Occipital lobe (tissue), 1 donor: ENCODE measurements around the gene HSPA13. TPM values are rescaled to one million over a fixed set of nuclear protein-coding genes. Genes with fewer than 3 reads are reported as not detected.

ENCODE experiments used
- total RNA-seq: library from RNA; depleted of rRNA; stranded (reverse); fragments of >200 nt; gene quantifications from one replicate; pipeline ENCODE4 v1.2.3, GENCODE V29; 2014

Gene HSPA13
- total RNA-seq, 1 donor from 2014 or later = 209 TPM

Other genes starting within 250 kb of the HSPA13 start
- gene LIPI, start 172.2 kb downstream of the HSPA13 start, total RNA-seq = not detected
- 16.2 TPM for gene RBM11, start 167.0 kb downstream of the HSPA13 start, total RNA-seq
- gene SAMSN1, start 163.2 kb upstream of the HSPA13 start, total RNA-seq = 5.8 TPM